Measurements from ENCODE around the gene APCDD1.

DNA sequence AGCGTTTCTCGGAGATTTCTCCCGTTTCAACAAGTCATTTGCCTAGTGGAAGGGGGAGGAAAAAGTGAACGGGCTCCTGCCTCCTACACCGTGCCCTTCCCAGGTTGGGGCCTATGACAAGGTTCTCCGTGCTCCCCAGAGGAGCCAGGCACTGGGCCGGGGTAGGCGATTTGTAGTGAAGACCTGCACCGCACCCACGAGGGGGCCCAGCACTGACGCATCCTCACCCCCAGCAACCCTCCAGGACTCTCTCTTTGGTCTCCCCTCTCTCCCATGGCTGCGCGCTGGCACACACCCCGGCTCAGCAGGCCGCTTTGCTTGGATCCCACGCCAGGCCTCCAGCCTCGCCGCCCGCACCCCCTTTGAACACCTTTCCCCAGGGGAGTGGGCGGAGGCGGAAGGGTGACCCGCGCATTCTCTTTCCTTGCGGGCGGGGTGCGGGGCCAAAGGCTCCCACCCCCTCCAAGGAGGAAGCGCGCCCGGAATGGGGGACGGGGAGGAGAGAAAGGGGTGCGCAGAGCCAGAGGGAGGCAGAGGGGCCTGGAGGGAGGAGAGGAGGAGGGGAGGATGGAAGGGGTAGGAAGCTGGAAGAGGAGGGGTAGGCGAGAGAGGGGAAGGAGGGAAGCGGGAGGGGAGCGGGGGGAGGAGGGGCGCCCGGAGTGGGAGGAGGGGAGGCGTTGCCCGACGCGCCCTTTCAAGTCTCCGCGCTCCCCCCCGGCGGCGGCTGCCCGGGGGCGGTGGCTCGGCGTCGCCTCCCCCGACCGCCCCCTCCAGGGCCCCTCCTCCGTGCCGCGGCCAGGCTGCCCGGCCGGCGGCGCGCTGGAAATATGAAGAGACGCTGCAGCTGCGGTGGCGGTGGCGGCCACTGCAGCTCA lies at the start of gene APCDD1:
- TF ChIP-seq, protein P1, sequence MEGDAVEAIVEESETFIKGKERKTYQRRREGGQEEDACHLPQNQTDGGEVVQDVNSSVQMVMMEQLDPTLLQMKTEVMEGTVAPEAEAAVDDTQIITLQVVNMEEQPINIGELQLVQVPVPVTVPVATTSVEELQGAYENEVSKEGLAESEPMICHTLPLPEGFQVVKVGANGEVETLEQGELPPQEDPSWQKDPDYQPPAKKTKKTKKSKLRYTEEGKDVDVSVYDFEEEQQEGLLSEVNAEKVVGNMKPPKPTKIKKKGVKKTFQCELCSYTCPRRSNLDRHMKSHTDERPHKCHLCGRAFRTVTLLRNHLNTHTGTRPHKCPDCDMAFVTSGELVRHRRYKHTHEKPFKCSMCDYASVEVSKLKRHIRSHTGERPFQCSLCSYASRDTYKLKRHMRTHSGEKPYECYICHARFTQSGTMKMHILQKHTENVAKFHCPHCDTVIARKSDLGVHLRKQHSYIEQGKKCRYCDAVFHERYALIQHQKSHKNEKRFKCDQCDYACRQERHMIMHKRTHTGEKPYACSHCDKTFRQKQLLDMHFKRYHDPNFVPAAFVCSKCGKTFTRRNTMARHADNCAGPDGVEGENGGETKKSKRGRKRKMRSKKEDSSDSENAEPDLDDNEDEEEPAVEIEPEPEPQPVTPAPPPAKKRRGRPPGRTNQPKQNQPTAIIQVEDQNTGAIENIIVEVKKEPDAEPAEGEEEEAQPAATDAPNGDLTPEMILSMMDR (IDR thresholded peaks at IDR 0.05), result no peak
- TF ChIP-seq RAD21 (IDR thresholded peaks at IDR 0.05; ENCODE audit: low read length) (no peak), MEF2A (IDR thresholded peaks at IDR 0.05; ENCODE audit: borderline replicate concordance, low read depth) (no peak), REST (IDR thresholded peaks at IDR 0.05; ENCODE audit: low read depth, low read length) (no peak), SMC3 (IDR thresholded peaks at IDR 0.05; ENCODE audit: low read depth, low read length) (no peak), RXRA (IDR thresholded peaks at IDR 0.05; ENCODE audit: borderline replicate concordance, low read depth) (no peak), TCF12 (IDR thresholded peaks at IDR 0.05) (no peak), GABPA (IDR thresholded peaks at IDR 0.05; ENCODE audit: low read depth) (no peak)
- TF ChIP-seq, protein P2, sequence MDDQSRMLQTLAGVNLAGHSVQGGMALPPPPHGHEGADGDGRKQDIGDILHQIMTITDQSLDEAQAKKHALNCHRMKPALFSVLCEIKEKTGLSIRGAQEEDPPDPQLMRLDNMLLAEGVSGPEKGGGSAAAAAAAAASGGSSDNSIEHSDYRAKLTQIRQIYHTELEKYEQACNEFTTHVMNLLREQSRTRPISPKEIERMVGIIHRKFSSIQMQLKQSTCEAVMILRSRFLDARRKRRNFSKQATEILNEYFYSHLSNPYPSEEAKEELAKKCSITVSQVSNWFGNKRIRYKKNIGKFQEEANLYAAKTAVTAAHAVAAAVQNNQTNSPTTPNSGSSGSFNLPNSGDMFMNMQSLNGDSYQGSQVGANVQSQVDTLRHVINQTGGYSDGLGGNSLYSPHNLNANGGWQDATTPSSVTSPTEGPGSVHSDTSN (IDR thresholded peaks at IDR 0.05), result no peak
